GM19238 (cell line): Measurements from ENCODE around the gene CTCFL.
"Not testable (repeated sequence)": the region's sequence is repeated elsewhere in the genome, so short reads cannot be mapped to it uniquely, and the experiment has no call there.

Experiments used
- DNase-seq: peaks from one replicate; pipeline ENCODE4 v3.0.0; 2011; ENCODE audit warnings: low spot score; ENCODE audit not compliant: insufficient read length

The CTCFL gene

GRCh38 chr20:57509665-57510237 is 15.2 kb downstream of the CTCFL start:
- no peak for DNase-seq

GRCh38 chr20:57508831-57509230 is 16.1 kb downstream of the CTCFL start:
- DNase-seq, result no peak

DNA sequence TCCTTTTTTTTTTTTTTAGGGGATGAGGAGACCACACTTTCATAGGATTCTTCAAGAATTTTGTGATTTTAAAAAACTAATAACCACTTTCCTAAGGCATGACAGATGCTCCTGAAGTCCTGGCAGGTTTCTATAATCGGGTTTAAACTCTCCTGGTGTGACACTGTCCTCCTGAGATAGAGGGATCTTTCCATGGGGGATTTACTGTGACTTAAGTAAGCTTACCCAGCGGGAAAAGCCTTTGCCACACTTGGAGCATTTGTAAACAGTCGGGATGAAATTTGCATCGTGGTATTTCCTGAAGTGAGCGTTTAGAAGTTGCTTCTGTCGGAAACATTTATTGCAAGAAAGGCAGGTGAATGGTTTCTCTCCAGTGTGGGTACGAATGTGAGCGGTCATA is 16.6 kb downstream of the CTCFL start:
- DNase-seq, result no peak

- DNase-seq, result no peak
Observed at GRCh38 chr20:57507477-57507876, 17.5 kb downstream of the CTCFL start.

DNA sequence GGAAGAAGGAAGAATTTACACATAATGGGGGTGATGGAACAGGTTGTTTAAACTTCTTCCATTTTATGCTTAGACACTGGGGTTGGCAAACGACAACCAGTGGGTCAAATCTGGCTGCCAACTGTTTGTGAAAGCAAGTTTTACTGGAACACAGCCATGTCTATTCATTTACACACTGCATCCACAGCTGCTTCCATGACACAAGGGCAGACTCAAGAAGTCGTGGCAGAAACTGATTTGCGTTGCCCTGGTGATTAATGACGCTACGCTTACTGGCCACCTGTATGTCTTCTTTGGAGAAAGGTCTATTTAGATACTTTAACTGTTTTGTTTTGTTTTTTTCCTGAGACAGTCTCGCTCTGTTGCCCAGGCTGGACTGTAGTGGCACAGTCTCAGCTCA is 19.0 kb downstream of the CTCFL start:
- DNase-seq, result no peak

DNA sequence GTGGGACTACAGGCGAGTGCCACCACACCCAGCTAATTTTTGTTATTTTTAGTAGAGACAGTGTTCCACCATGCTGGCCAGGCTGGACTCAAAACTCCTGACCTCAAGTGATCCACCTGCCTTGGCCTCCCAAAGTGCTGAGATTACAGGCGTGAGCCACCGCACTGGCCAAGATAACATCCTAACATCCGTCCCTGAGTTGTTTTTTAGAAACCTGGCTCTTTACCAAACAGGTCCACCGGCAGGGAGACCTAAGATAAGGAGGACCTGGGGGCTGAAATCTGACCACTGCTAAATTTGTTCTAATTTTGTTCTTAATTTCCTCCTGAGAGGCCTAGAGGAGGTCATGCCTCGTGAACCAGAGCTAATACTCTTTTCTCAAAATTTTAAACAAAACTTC is 20.5 kb downstream of the CTCFL start:
- no peak for DNase-seq

- no peak for DNase-seq
Observed at GRCh38 chr20:57503035-57503658, 21.8 kb downstream of the CTCFL start.

- DNase-seq, result no peak
Observed at GRCh38 chr20:57502336-57502700, 22.6 kb downstream of the CTCFL start.

- DNase-seq, result no peak
Observed at GRCh38 chr20:57501461-57502335, 23.2 kb downstream of the CTCFL start.

DNA sequence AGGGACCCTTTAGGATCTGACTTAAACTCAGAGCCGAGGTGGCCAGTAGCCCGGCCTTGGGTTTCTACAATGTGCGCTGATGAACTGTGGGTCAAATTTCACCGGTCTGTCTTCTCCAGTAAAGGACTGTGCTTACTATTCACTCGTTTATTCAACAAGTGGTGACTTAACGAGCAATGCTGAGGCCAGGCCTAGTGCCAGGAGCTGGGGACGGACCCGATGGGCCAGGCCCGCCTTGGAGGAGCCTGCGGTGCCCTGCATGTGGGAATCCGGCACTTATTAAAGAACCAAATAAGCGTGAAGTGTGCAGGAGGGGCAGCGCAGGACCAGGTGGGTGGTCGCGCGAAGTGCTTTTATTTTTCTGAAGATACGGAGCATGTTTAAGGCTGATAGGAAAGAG is 24.0 kb downstream of the CTCFL start:
- no peak for DNase-seq

DNA sequence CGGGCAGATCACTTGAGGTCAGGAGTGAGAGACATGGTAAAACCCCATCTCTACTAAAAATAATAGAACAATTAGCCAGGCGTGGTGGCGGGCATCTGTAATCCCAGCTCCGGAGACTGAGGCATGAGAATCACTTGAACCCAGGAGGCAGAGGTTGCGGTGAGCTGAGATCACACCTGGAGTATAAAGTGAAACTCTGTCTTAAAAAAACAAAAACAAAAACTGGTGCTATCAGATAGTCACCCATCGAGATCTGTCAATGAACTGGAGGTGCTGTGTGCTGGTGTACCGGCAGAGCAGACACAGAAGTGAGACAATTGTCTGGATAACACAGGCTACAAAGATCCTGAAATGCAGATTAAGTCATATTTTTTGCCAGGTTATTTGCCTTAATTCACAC is 24.7 kb downstream of the CTCFL start:
- DNase-seq, result no peak

GRCh38 chr20:57499676-57500075 is 25.3 kb downstream of the CTCFL start:
- DNase-seq, result no peak

- DNase-seq, result no peak
Observed at GRCh38 chr20:57498425-57499400, 26.2 kb downstream of the CTCFL start.

- no peak for DNase-seq
Observed at GRCh38 chr20:57496592-57496991, 28.3 kb downstream of the CTCFL start.

- no peak for DNase-seq
Observed at GRCh38 chr20:57495978-57496377, 29.0 kb downstream of the CTCFL start.

DNA sequence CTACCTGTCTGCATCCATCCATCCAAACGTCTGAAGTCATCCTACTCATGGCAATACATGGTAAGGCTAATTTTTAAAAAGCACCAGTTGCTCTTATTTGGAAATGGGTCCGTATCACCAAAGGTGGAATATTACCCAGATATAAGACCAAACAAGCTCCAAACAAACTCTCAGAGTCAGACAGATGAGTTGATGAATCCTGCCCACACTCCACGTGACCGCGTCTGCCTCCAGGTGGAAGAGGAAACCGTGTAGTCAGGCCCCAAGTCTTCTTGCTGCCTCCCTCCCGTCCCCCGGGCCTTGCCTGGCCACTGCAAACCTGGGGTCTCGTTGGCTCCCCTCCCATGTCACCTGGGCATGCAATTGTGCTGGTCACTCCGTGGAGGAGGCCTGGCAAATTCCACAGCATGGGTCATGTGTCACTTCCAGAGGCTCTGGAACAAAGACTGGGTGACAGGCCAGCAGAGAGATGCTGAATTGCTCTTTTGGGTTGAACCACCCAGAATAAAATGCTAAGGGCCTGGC is 31.8 kb downstream of the CTCFL start:
- no peak for DNase-seq

DNA sequence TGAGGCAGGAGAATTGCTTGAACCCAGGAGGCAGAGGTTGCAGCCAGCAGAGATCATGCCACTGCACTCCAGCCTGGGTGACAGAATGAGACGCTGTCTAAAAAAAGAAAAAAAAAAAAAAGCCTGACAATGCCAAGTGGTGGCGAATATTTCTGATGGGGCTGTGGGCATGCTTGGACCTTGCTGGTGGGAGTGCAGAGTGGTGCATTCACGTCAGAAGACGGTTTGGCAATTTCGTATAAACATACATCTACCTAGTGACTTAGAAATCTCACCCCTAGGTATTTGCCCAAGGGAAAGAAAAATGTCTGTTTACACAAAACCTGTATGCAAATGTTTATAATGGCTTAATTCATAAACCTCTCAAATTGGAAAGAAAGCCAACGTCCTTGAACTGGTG is 33.6 kb downstream of the CTCFL start:
- DNase-seq, result no peak

GRCh38 chr20:57488277-57488676 is 36.7 kb downstream of the CTCFL start:
- not testable (repeated sequence) for DNase-seq

- DNase-seq, result no peak
Observed at GRCh38 chr20:57485770-57486169, 39.2 kb downstream of the CTCFL start.

- no peak for DNase-seq
Observed at GRCh38 chr20:57484772-57485171, 40.2 kb downstream of the CTCFL start.
